Stomach smooth muscle (tissue), 2 donors: ENCODE measurements around the gene CHD1.
"Not testable (repeated sequence)": the region's sequence is repeated elsewhere in the genome, so short reads cannot be mapped to it uniquely, and the experiment has no call there.

ENCODE experiments used
- H3K27ac ChIP-seq: one replicate; pipeline ENCODE4 v1.7.0; 2013; ENCODE audit warnings: mild to moderate bottlenecking, low read length, inconsistent platforms
- H3K27me3 ChIP-seq, 2 donors: one replicate each; pipeline ENCODE4 v1.7.0; 2013; ENCODE audit warnings: low read length in 2 of 2; ENCODE audit not compliant: insufficient read depth in 2 of 2, control insufficient read depth in 1 of 2
- H3K36me3 ChIP-seq, 2 donors: one replicate each; pipeline ENCODE4 v1.7.0; 2013; ENCODE audit warnings: low read length in 2 of 2; ENCODE audit not compliant: control insufficient read depth in 2 of 2, insufficient read depth in 2 of 2
- H3K4me1 ChIP-seq: one replicate; pipeline ENCODE4 v1.7.0; 2013; ENCODE audit warnings: low read length; ENCODE audit not compliant: control insufficient read depth, insufficient read depth
- H3K4me3 ChIP-seq, 2 donors: one replicate each; pipeline ENCODE4 v1.7.0; 2013; ENCODE audit warnings: low read length in 2 of 2
- H3K9ac ChIP-seq, 2 donors: one replicate each; pipeline ENCODE4 v1.7.0; 2013; ENCODE audit warnings: low read length in 2 of 2, mild to moderate bottlenecking in 1 of 2
- H3K9me3 ChIP-seq, 2 donors: one replicate each; pipeline ENCODE4 v1.7.0; 2013; ENCODE audit warnings: low read length in 2 of 2; ENCODE audit not compliant: control insufficient read depth in 2 of 2
- donor health status: healthy.
- donor health status: Pancreatic carcinoma.

CHD1 gene

GRCh38 chr5:98961665-98962344 is 33.0 kb upstream of the CHD1 start:
- no peaks in the 10 kb centered on the region for H3K27me3 ChIP-seq
- H3K36me3 ChIP-seq = peaks cover 0 to 3% of the 10 kb centered on the region in 2 donors
- no peak overlapping the region for H3K27ac ChIP-seq
- H3K9ac ChIP-seq = no peak overlapping the region
- no peaks in the 10 kb centered on the region for H3K9me3 ChIP-seq
- H3K4me1 ChIP-seq = no peaks in the 10 kb centered on the region
- H3K4me3 ChIP-seq = no peak overlapping the region

- no peaks in the 10 kb centered on the region for H3K27me3 ChIP-seq
- no peak overlapping the region for H3K27ac ChIP-seq
Measured at GRCh38 chr5:98957307-98957706, 28.5 kb upstream of the CHD1 start.

GRCh38 chr5:98955888-98956287 is 27.1 kb upstream of the CHD1 start:
- not testable (repeated sequence) for H3K9me3 ChIP-seq, H3K4me3 ChIP-seq, H3K4me1 ChIP-seq, H3K27ac ChIP-seq, H3K27me3 ChIP-seq, H3K9ac ChIP-seq, H3K36me3 ChIP-seq

More at GRCh38 chr5:98957307-98957706, 28.5 kb upstream of the CHD1 start:
- Histone ChIP-seq H3K4me3 (no peak overlapping the region), H3K36me3 (peaks cover 0 to 3% of the 10 kb centered on the region in 2 donors), H3K9me3 (no peaks in the 10 kb centered on the region), H3K9ac (no peak overlapping the region), H3K4me1 (no peaks in the 10 kb centered on the region)

- not testable (repeated sequence) for H3K27me3 ChIP-seq, H3K27ac ChIP-seq, H3K36me3 ChIP-seq, H3K4me1 ChIP-seq, H3K9me3 ChIP-seq, H3K9ac ChIP-seq, H3K4me3 ChIP-seq
Measured at GRCh38 chr5:98955471-98955870, 26.7 kb upstream of the CHD1 start.

GRCh38 chr5:98954392-98955028 is 25.7 kb upstream of the CHD1 start:
- Histone ChIP-seq H3K9me3 (no peaks in the 10 kb centered on the region), H3K9ac (no peak overlapping the region), H3K27me3 (no peaks in the 10 kb centered on the region), H3K4me1 (no peaks in the 10 kb centered on the region), H3K4me3 (no peak overlapping the region), H3K36me3 (no peaks in the 10 kb centered on the region), H3K27ac (no peak overlapping the region)

GRCh38 chr5:98942847-98943246 is 14.0 kb upstream of the CHD1 start:
- no peaks in the 10 kb centered on the region for H3K27me3 ChIP-seq
- no peak overlapping the region for H3K4me3 ChIP-seq
- no peak overlapping the region for H3K27ac ChIP-seq
- H3K4me1 ChIP-seq = peaks cover 20% of the 10 kb centered on the region
- no peaks in the 10 kb centered on the region for H3K9me3 ChIP-seq
- H3K9ac ChIP-seq = no peak overlapping the region
- no peaks in the 10 kb centered on the region for H3K36me3 ChIP-seq

GRCh38 chr5:98941131-98941883 is 12.5 kb upstream of the CHD1 start:
- Histone ChIP-seq H3K27me3 (no peaks in the 10 kb centered on the region), H3K27ac (peak overlapping the region; percentile 32), H3K4me3 (no peak overlapping the region), H3K36me3 (no peaks in the 10 kb centered on the region), H3K9me3 (no peaks in the 10 kb centered on the region), H3K4me1 (peaks cover 17% of the 10 kb centered on the region), H3K9ac (no peak overlapping the region)

GRCh38 chr5:98940581-98940980 is 11.8 kb upstream of the CHD1 start:
- H3K9ac ChIP-seq = no peak overlapping the region
- peaks cover 17% of the 10 kb centered on the region for H3K4me1 ChIP-seq
- H3K4me3 ChIP-seq = peak overlapping the region in 1 of 2 donors; percentile 3
- no peaks in the 10 kb centered on the region for H3K36me3 ChIP-seq
- no peaks in the 10 kb centered on the region for H3K9me3 ChIP-seq
- H3K27ac ChIP-seq = no peak overlapping the region
- no peaks in the 10 kb centered on the region for H3K27me3 ChIP-seq

- H3K27ac ChIP-seq = no peak overlapping the region
- peaks cover 17% of the 10 kb centered on the region for H3K4me1 ChIP-seq
- H3K9me3 ChIP-seq = no peaks in the 10 kb centered on the region
- no peak overlapping the region for H3K9ac ChIP-seq
- peak overlapping the region in 1 of 2 donors; percentile 9 for H3K4me3 ChIP-seq
- H3K27me3 ChIP-seq = no peaks in the 10 kb centered on the region
- H3K36me3 ChIP-seq = no peaks in the 10 kb centered on the region
Measured at GRCh38 chr5:98938464-98938863, 9.7 kb upstream of the CHD1 start.

GRCh38 chr5:98936948-98937715 is 8.3 kb upstream of the CHD1 start:
- no peak overlapping the region for H3K9ac ChIP-seq
- no peak overlapping the region for H3K27ac ChIP-seq

More at GRCh38 chr5:98936948-98937715, 8.3 kb upstream of the CHD1 start:
- no peaks in the 10 kb centered on the region for H3K36me3 ChIP-seq
- H3K27me3 ChIP-seq = no peaks in the 10 kb centered on the region
- H3K4me1 ChIP-seq = peaks cover 17% of the 10 kb centered on the region
- H3K9me3 ChIP-seq = no peaks in the 10 kb centered on the region
- H3K4me3 ChIP-seq = no peak overlapping the region
